ENCODE measurements around the gene RNF214.

GRCh38 chr11:117303646-117304315 is 71.3 kb downstream of the RNF214 start:
- TF ChIP-seq RB1 (IDR thresholded peaks at IDR 0.05; ENCODE audit: borderline replicate concordance) (no peak), NR2C1 (IDR thresholded peaks at IDR 0.05) (no peak), EGR1 (IDR thresholded peaks at IDR 0.05; ENCODE audit: borderline replicate concordance in 1 of 2, low read depth in 2 of 2, low read length in 2 of 2) (no peak), CTCF (IDR thresholded peaks at IDR 0.05 in 2 of 3, conservative IDR thresholded peaks at IDR 0.05 in 1 of 3; ENCODE audit: control insufficient read depth in 2 of 3, extremely low read depth in 1 of 3, insufficient read depth in 1 of 3, low read depth in 3 of 3, low read length in 3 of 3) (no peak), EZH2 (IDR thresholded peaks at IDR 0.05; ENCODE audit: borderline replicate concordance, control insufficient read depth, low read depth, low read length) (no peak)
